Liver (tissue), 9 donors: ENCODE data around the gene APP. TPM values are rescaled to one million over a fixed set of nuclear protein-coding genes. Genes with fewer than 3 reads are reported as not detected.

ENCODE experiments used
- DNase-seq: peaks from one replicate; pipeline ENCODE4 v3.0.0-alpha.2; 2017; ENCODE audit warnings: low spot score
- H3K27ac ChIP-seq, 2 donors: one replicate each; pipeline ENCODE4 v1.7.0; 2013; ENCODE audit warnings: inconsistent platforms in 2 of 2, low read length in 2 of 2, control low read depth in 1 of 2, low read depth in 1 of 2, mild to moderate bottlenecking in 1 of 2
- H3K27me3 ChIP-seq, 4 donors: one replicate each; pipeline versions ENCODE4 v1.6.1 to v1.7.0; 2013; ENCODE audit warnings: low read length in 3 of 4, inconsistent platforms in 1 of 4, mild to moderate bottlenecking in 1 of 4, moderate library complexity in 1 of 4; ENCODE audit not compliant: control insufficient read depth in 4 of 4, insufficient read depth in 4 of 4
- H3K36me3 ChIP-seq, 4 donors: one replicate each; pipeline versions ENCODE4 v1.6.1 to v1.7.0; 2013; ENCODE audit warnings: low read length in 3 of 4, mild to moderate bottlenecking in 3 of 4, low read depth in 1 of 4, moderate library complexity in 1 of 4; ENCODE audit not compliant: control insufficient read depth in 4 of 4, insufficient read depth in 3 of 4
- H3K4me1 ChIP-seq, 4 donors: one replicate each; pipeline versions ENCODE4 v1.6.1 to v1.7.0; 2013; ENCODE audit warnings: low read length in 3 of 4, mild to moderate bottlenecking in 3 of 4, moderate library complexity in 1 of 4; ENCODE audit not compliant: control insufficient read depth in 4 of 4, insufficient read depth in 4 of 4
- H3K4me3 ChIP-seq, 3 donors: one replicate each; pipeline versions ENCODE4 v1.6.1 to v1.7.0; 2013; ENCODE audit warnings: low read length in 3 of 3, control low read depth in 1 of 3, low read depth in 1 of 3, mild to moderate bottlenecking in 1 of 3
- H3K9ac ChIP-seq, 2 donors: one replicate each; pipeline ENCODE4 v1.7.0; 2013; ENCODE audit warnings: low read length in 2 of 2, mild to moderate bottlenecking in 2 of 2, moderate library complexity in 2 of 2, control low read depth in 1 of 2, low read depth in 1 of 2
- H3K9me3 ChIP-seq, 4 donors: one replicate each; pipeline versions ENCODE4 v1.6.1 to v1.7.0; 2013; ENCODE audit warnings: low read length in 3 of 4; ENCODE audit not compliant: control insufficient read depth in 4 of 4
- EGR1 ChIP-seq, 2 donors: IDR thresholded peaks; 2 replicates each; pipeline ENCODE4 v1.6.1; 2016 to 2018; ENCODE audit warnings: antibody characterized with exemption in 2 of 2, low read depth in 2 of 2
- FOXA1 ChIP-seq: IDR thresholded peaks from 2 replicates; pipeline ENCODE4 v1.6.1; 2016; ENCODE audit warnings: antibody characterized with exemption
- FOXA2 ChIP-seq: IDR thresholded peaks from 2 replicates; pipeline ENCODE4 v1.6.1; 2016; ENCODE audit warnings: antibody characterized with exemption
- GABPA ChIP-seq, 2 donors: IDR thresholded peaks in 1 of 2; conservative IDR thresholded peaks in 1 of 2; 2 replicates each; pipeline ENCODE4 v1.6.1; 2016; ENCODE audit warnings: antibody characterized with exemption in 2 of 2, mild to moderate bottlenecking in 1 of 2, moderate library complexity in 1 of 2
- HNF4A ChIP-seq, 2 donors: conservative IDR thresholded peaks; 2 replicates each; pipeline ENCODE4 v1.6.1; 2016; ENCODE audit warnings: antibody characterized with exemption in 2 of 2, mild to moderate bottlenecking in 2 of 2
- HNF4G ChIP-seq: IDR thresholded peaks from 2 replicates; pipeline ENCODE4 v1.6.1; 2016; ENCODE audit warnings: antibody characterized with exemption
- JUND ChIP-seq, 2 donors: IDR thresholded peaks; 2 replicates each; pipeline ENCODE4 v1.6.1; 2016; ENCODE audit warnings: antibody characterized with exemption in 2 of 2
- RAD21 ChIP-seq, 2 donors: IDR thresholded peaks; 2 replicates each; pipeline ENCODE4 v1.6.1; 2016; ENCODE audit warnings: antibody characterized with exemption in 2 of 2, mild to moderate bottlenecking in 2 of 2
- YY1 ChIP-seq: IDR thresholded peaks from 2 replicates; pipeline ENCODE4 v1.6.1; 2016; ENCODE audit warnings: antibody characterized with exemption, mild to moderate bottlenecking
- WGBS: extraction: QIAGEN DNeasy Blood & Tissue Kit; methylation state at CpG from one replicate; pipeline ENCODE4 v1.1.7; 2013; 5-methylcytosine and 5-hydroxymethylcytosine counted together
- polyA plus RNA-seq, 2 donors: library from polyadenylated mRNA; stranded (reverse) in 1 of 2; unstranded in 1 of 2; fragments of 200-250 nt in 1 of 2; fragments of >200 nt in 1 of 2; fragmentation: Nextera tagmentation in 1 of 2; extraction: Ambion mirVana in 1 of 2; gene quantifications; one replicate each; pipeline versions ENCODE4 v1.2.1 to v1.2.3, GENCODE V29; 2013 to 2015
- total RNA-seq, 2 donors: library from RNA; depleted of rRNA; stranded (reverse); fragments of >200 nt; gene quantifications; one replicate each; pipeline ENCODE4 v1.2.3, GENCODE V29; 2014
- TF ChIP-seq, protein P1 (sequence below): IDR thresholded peaks from 2 replicates; pipeline ENCODE4 v1.6.1; 2016; ENCODE audit warnings: antibody characterized with exemption
- TF ChIP-seq, protein P2 (sequence below): IDR thresholded peaks from 2 replicates; pipeline ENCODE4 v1.6.1; 2016; ENCODE audit warnings: antibody characterized with exemption
- TF ChIP-seq, protein P3 (sequence below): IDR thresholded peaks from 2 replicates; pipeline ENCODE4 v1.6.1; 2016; ENCODE audit warnings: antibody characterized with exemption
- TF ChIP-seq, protein P4 (sequence below): IDR thresholded peaks from 2 replicates; pipeline ENCODE4 v1.6.1; 2016; ENCODE audit warnings: antibody characterized with exemption, mild to moderate bottlenecking
- TF ChIP-seq, protein P5 (sequence below): fragments of 150-350 bp; IDR thresholded peaks from 2 replicates; pipeline ENCODE4 v1.5.1; 2017; ENCODE audit warnings: improper control_type of control experiment, low read depth, low read length; ENCODE audit not compliant: missing input control
- donor health status: healthy.
- donor health status: healthy.
- donor health status: healthy.
- donor health status: healthy.
- donor health status: healthy.

The APP gene
- total and polyA plus RNA-seq, 4 donors: 24.9 to 201 (median 111) TPM

DNA sequence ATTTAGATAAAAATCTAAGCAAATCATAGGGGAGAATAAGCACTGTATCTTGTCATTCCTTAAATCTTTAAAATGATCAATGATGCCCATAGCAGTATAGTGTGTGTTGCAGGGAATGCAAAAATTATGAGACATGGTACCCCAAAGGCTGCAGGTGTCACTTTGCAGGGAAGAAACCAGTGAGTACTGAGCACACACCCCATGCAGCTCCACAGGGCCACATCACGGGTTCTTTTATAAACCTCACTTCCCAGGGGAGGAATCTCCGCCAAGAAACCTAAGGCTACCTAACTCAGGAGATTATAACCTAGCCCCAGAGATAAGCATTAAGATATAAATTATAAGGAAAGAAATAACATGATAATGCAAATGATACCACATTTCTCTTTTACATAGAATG is 115.6 kb downstream of the APP start:
- H3K4me3 ChIP-seq: no peak overlapping the region
- H3K4me1 ChIP-seq: peaks cover 4 to 16% (median 11%) of the 10 kb centered on the region in 4 donors
- no peak overlapping the region for H3K9ac ChIP-seq
- H3K36me3 ChIP-seq: peaks cover 2 to 8% (median 6%) of the 10 kb centered on the region in 4 donors
- WGBS: 34% methylated on average over 2 of the region's 2 CpGs
- no peaks in the 10 kb centered on the region for H3K9me3 ChIP-seq
- no peak overlapping the region for H3K27ac ChIP-seq
- TF ChIP-seq YY1: no peak
- no peak for TF ChIP-seq JUND (IDR thresholded peaks at IDR 0.05)
- TF ChIP-seq, protein P1, sequence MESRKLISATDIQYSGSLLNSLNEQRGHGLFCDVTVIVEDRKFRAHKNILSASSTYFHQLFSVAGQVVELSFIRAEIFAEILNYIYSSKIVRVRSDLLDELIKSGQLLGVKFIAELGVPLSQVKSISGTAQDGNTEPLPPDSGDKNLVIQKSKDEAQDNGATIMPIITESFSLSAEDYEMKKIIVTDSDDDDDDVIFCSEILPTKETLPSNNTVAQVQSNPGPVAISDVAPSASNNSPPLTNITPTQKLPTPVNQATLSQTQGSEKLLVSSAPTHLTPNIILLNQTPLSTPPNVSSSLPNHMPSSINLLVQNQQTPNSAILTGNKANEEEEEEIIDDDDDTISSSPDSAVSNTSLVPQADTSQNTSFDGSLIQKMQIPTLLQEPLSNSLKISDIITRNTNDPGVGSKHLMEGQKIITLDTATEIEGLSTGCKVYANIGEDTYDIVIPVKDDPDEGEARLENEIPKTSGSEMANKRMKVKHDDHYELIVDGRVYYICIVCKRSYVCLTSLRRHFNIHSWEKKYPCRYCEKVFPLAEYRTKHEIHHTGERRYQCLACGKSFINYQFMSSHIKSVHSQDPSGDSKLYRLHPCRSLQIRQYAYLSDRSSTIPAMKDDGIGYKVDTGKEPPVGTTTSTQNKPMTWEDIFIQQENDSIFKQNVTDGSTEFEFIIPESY: no peak
- DNase-seq: no peak
- no peaks in the 10 kb centered on the region for H3K27me3 ChIP-seq

DNA sequence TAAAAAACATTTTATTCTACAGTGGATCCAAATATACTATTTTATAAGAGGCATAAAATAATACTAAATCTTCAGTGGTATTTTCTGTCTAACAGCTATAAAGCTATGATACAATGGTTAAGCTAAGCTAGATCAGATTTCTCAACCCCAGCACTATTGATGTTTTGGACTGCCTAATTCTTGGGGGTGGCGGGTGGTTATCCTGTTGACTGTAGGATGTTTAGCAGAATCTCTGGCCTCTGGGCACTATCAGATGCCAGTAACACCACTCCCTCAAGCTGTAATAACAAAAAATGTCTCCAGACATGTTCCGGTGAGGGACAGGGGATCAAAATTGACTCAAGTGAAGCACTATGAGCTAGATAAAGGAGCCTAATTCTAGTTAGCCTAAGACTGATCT is 118.5 kb downstream of the APP start:
- Histone ChIP-seq H3K9ac (no peak overlapping the region), H3K27ac (no peak overlapping the region), H3K4me3 (no peak overlapping the region), H3K36me3 (peaks cover 2 to 20% (median 12%) of the 10 kb centered on the region in 4 donors), H3K27me3 (no peaks in the 10 kb centered on the region), H3K4me1 (peaks cover 2 to 12% (median 7%) of the 10 kb centered on the region in 4 donors), H3K9me3 (no peaks in the 10 kb centered on the region)
- 96% methylated on average over 2 of the region's 2 CpGs for WGBS
- TF ChIP-seq, protein P2, sequence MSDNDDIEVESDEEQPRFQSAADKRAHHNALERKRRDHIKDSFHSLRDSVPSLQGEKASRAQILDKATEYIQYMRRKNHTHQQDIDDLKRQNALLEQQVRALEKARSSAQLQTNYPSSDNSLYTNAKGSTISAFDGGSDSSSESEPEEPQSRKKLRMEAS: no peak
- TF ChIP-seq EGR1 (IDR thresholded peaks at IDR 0.05; ENCODE audit: low read depth in 2 of 2) (no peak), HNF4A (conservative IDR thresholded peaks at IDR 0.05) (no peak), FOXA1 (no peak), YY1 (no peak), FOXA2 (no peak), RAD21 (IDR thresholded peaks at IDR 0.05) (no peak), GABPA (IDR thresholded peaks at IDR 0.05 in 1 of 2, conservative IDR thresholded peaks at IDR 0.05 in 1 of 2) (no peak), JUND (IDR thresholded peaks at IDR 0.05) (no peak), HNF4G (no peak)
- TF ChIP-seq, protein P3, sequence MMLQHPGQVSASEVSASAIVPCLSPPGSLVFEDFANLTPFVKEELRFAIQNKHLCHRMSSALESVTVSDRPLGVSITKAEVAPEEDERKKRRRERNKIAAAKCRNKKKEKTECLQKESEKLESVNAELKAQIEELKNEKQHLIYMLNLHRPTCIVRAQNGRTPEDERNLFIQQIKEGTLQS: no peak
- TF ChIP-seq, protein P4, sequence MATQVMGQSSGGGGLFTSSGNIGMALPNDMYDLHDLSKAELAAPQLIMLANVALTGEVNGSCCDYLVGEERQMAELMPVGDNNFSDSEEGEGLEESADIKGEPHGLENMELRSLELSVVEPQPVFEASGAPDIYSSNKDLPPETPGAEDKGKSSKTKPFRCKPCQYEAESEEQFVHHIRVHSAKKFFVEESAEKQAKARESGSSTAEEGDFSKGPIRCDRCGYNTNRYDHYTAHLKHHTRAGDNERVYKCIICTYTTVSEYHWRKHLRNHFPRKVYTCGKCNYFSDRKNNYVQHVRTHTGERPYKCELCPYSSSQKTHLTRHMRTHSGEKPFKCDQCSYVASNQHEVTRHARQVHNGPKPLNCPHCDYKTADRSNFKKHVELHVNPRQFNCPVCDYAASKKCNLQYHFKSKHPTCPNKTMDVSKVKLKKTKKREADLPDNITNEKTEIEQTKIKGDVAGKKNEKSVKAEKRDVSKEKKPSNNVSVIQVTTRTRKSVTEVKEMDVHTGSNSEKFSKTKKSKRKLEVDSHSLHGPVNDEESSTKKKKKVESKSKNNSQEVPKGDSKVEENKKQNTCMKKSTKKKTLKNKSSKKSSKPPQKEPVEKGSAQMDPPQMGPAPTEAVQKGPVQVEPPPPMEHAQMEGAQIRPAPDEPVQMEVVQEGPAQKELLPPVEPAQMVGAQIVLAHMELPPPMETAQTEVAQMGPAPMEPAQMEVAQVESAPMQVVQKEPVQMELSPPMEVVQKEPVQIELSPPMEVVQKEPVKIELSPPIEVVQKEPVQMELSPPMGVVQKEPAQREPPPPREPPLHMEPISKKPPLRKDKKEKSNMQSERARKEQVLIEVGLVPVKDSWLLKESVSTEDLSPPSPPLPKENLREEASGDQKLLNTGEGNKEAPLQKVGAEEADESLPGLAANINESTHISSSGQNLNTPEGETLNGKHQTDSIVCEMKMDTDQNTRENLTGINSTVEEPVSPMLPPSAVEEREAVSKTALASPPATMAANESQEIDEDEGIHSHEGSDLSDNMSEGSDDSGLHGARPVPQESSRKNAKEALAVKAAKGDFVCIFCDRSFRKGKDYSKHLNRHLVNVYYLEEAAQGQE: no peak
- TF ChIP-seq, protein P5, sequence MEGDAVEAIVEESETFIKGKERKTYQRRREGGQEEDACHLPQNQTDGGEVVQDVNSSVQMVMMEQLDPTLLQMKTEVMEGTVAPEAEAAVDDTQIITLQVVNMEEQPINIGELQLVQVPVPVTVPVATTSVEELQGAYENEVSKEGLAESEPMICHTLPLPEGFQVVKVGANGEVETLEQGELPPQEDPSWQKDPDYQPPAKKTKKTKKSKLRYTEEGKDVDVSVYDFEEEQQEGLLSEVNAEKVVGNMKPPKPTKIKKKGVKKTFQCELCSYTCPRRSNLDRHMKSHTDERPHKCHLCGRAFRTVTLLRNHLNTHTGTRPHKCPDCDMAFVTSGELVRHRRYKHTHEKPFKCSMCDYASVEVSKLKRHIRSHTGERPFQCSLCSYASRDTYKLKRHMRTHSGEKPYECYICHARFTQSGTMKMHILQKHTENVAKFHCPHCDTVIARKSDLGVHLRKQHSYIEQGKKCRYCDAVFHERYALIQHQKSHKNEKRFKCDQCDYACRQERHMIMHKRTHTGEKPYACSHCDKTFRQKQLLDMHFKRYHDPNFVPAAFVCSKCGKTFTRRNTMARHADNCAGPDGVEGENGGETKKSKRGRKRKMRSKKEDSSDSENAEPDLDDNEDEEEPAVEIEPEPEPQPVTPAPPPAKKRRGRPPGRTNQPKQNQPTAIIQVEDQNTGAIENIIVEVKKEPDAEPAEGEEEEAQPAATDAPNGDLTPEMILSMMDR: no peak
- no peak for DNase-seq
